Measurements from ENCODE around the gene MMP13. TPM values are rescaled to one million over a fixed set of nuclear protein-coding genes. Genes with fewer than 3 reads are reported as not detected.

MMP13 gene
- not detected in 2 replicates for total RNA-seq

DNA sequence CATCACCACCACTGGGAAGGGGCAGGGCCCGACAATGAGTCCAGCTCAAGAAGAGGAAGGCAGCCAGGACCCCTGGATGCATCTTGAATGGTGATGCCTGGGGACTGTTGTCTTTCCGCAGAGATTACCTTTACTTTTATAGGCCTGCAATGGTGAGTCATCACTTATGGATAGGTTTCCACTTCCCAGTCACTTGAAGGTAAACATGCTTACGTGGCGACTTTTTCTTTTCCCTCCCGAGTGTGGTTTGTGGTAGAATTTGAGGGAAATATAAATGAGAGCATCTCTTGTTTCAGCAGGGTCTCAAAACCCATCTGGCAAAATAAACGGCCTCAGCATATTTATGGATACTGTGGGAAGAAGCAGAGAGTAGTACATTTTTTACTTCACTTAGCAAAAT is at the start of gene MMP13:
TSS of gene MMP13 (minus strand) at position 109 of the 400 bp plus-strand sequence. CDS start at position 82, 27 bp downstream.

Other genes starting within 250 kb of the MMP13 start
- 0.44 TPM in 1 of 2 replicates, not detected in the other for gene MMP27, start 250.0 kb downstream of the MMP13 start, total RNA-seq
- gene MMP8, start 230.8 kb downstream of the MMP13 start, total RNA-seq = under 0.01 and 0.33 TPM in 2 replicates
- 0.87 and 0.99 TPM in 2 replicates for gene MMP10, start 175.1 kb downstream of the MMP13 start, total RNA-seq
- 78.2 and 425 TPM in 2 replicates for gene MMP1, start 157.6 kb downstream of the MMP13 start, total RNA-seq
- 9.5 and 13.4 TPM in 2 replicates for gene MMP3, start 112.1 kb downstream of the MMP13 start, total RNA-seq
- gene MMP12, start 80.8 kb downstream of the MMP13 start, total RNA-seq = 0.44 and 1.8 TPM in 2 replicates
- 47.3 and 60.7 TPM in 2 replicates for gene DCUN1D5, start 136.4 kb upstream of the MMP13 start, total RNA-seq
- gene DYNC2H1, start 153.7 kb upstream of the MMP13 start, total RNA-seq = 55.7 and 69.5 TPM in 2 replicates